ENCODE measurements around the gene PRSS57. TPM values are rescaled to one million over a fixed set of nuclear protein-coding genes. Genes with fewer than 3 reads are reported as not detected.

The PRSS57 gene
- polyA plus RNA-seq, 1 donor: 1.1 TPM

DNA sequence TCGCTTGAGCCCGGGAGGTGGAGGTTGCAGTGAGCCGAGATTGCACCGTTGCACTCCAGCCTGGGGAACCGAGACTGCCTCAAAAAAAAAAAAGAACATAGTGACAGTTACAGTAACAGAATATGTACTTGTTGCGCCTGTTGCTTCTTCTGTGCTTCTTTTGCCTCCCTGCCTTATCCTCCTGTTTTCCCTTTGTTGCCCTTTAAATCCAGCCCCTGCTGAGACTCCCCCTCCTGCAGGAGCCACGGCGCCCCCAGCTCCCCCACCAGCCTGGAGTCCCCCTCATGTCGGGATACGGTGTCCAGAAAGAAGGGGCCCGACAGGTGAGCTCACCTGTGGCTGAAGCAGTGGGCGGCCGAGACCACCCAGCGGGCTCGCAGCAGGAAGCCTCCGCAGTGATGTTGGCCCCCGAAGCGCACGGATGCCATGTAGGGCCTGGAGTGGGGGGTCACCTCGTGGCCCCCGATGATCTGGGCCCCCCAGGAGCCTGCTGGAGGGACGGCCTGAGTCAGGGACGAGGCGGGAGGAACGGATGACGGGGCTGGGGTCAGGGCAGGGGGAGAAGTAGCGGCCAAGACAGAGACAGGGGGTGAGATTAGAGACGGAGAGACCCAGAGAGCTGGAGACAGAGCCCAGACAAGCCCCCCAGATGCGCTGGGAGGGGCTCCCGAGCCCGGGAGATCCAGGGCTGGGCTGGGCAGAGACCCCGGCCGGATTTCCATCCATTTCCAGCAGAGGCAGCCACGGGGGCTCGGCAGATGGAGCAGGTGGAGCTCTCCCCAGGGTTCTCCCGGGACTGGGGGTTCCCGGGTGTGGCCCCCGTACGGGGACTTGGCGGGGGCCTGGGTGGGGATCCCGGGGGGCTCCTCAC lies 536 bp downstream of the PRSS57 start:
- WGBS (ENCODE audit: insufficient coverage, low lambda C conversion rate): no CpG with 5 or more reads among the region's 41 CpGs
- H3K4me3 ChIP-seq (ENCODE audit: low read length): no peak overlapping the region
- no peak for DNase-seq
- H3K27ac ChIP-seq (ENCODE audit: low read length): no peak overlapping the region
- no peaks in the 10 kb centered on the region for H3K4me1 ChIP-seq (ENCODE audit: control insufficient read depth, insufficient read depth, low read length)
- H3K9me3 ChIP-seq (ENCODE audit: control insufficient read depth, low read depth, low read length): peaks cover 8% of the 10 kb centered on the region
- peaks cover 12% of the 10 kb centered on the region for H3K27me3 ChIP-seq (ENCODE audit: control insufficient read depth, insufficient read depth, low read length)
- H3K36me3 ChIP-seq (ENCODE audit: control insufficient read depth, insufficient read depth, low read length): no peaks in the 10 kb centered on the region

DNA sequence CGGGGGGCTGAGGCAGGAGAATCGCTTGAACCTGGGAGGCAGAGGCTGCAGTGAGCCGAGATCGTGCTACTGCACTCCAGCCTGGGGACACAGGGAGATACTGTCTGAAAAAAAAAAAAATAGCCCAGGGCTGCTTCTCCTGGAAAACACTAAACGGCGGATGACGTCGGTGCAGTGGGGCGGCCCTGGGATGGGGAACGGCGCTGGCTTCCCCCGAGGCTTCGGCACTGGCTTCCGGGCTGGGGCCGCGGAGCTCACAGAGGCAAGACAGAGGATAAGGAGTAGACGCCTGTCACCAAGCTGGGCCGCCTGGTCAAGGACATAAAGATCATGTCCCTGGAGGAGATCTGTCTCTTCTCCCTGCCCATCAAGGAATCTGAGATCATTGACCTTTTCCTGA lies 5.0 kb downstream of the PRSS57 start:
- Histone ChIP-seq H3K36me3 (ENCODE audit: control insufficient read depth, insufficient read depth, low read length) (no peaks in the 10 kb centered on the region), H3K4me3 (ENCODE audit: low read length) (no peak overlapping the region), H3K4me1 (ENCODE audit: control insufficient read depth, insufficient read depth, low read length) (no peaks in the 10 kb centered on the region), H3K27ac (ENCODE audit: low read length) (no peak overlapping the region), H3K27me3 (ENCODE audit: control insufficient read depth, insufficient read depth, low read length) (peaks cover 7% of the 10 kb centered on the region), H3K9me3 (ENCODE audit: control insufficient read depth, low read depth, low read length) (peaks cover 5% of the 10 kb centered on the region)
- WGBS (ENCODE audit: insufficient coverage, low lambda C conversion rate): no CpG with 5 or more reads among the region's 18 CpGs
- no peak for DNase-seq

DNA sequence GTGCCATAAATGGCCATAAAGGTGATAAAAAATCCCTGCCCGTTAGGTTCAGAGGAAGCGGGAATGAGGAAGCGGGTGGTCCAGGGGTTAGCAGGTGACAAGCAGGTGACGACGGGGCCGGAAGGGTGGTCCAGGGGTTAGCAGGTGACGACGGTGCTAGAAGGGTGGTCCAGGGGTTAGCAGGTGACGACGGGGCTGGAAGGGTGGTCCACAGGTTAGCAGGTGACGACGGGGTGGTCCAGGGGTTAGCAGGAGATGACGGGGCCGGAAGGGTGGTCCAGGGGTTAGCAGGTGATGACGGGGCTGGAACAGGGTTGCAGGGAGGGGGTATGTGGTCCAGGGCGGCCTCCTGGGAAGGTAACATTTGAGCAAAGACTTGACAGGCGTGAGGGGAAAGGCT lies 6.3 kb downstream of the PRSS57 start:
- Histone ChIP-seq H3K4me3 (ENCODE audit: low read length) (no peak overlapping the region), H3K27me3 (ENCODE audit: control insufficient read depth, insufficient read depth, low read length) (no peaks in the 10 kb centered on the region), H3K4me1 (ENCODE audit: control insufficient read depth, insufficient read depth, low read length) (no peaks in the 10 kb centered on the region), H3K9me3 (ENCODE audit: control insufficient read depth, low read depth, low read length) (peaks cover 2% of the 10 kb centered on the region), H3K27ac (ENCODE audit: low read length) (no peak overlapping the region), H3K36me3 (ENCODE audit: control insufficient read depth, insufficient read depth, low read length) (no peaks in the 10 kb centered on the region)
- WGBS (ENCODE audit: insufficient coverage, low lambda C conversion rate): no CpG with 5 or more reads among the region's 17 CpGs
- DNase-seq: no peak

DNA sequence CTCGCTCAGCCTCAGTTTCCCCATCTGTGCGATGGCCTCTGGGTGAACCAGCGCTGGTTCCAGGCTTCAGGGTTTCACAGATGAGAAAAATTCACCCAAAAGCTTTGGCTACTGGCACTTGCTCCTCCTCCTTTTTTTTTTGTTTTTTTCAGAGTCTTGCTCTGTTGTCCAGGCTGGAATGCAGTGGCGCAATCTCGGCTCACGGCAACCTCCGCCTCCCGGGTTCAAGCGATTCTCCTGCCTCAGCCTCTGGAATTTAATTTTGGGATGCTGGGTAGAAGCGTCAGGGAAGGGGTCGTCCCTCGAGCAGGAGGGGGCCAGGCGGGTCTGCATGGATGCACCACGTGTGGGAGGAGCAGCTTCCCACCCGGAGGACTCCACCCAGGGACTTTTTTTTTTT lies 7.0 kb downstream of the PRSS57 start:
- Histone ChIP-seq H3K4me3 (ENCODE audit: low read length) (no peak overlapping the region), H3K36me3 (ENCODE audit: control insufficient read depth, insufficient read depth, low read length) (no peaks in the 10 kb centered on the region), H3K4me1 (ENCODE audit: control insufficient read depth, insufficient read depth, low read length) (no peaks in the 10 kb centered on the region), H3K9me3 (ENCODE audit: control insufficient read depth, low read depth, low read length) (peaks cover 2% of the 10 kb centered on the region), H3K27me3 (ENCODE audit: control insufficient read depth, insufficient read depth, low read length) (no peaks in the 10 kb centered on the region), H3K27ac (ENCODE audit: low read length) (no peak overlapping the region)
- no peak for DNase-seq
- no CpG with 5 or more reads among the region's 15 CpGs for WGBS (ENCODE audit: insufficient coverage, low lambda C conversion rate)

DNA sequence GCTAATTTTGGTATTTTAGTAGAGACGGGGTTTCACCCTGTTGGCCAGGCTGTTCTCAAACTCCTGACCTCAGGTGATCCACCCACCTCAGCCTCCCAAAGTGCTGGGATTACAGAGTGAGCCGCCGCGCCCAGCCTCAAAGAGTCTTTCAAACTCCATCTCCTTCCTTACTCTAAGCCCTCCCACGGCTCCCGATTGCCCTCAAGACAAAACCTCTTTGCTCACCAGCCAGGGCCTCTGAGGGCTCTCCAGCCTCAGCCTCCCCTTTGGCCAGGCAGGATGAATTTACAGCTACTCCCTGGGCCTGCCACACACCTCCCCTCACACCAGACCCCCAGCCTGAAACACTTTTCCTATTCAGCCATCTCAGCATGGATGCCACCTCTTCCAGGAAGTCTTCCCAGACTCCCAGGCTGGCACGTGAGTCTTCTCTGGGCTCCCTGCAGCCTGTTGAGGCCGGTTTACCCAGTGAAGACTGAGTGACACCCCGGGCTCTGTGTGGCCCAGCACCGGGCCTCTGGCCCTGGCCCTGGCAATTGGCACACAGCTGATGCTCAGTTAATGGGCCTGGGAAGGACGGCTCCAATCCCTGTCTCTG lies 7.6 kb downstream of the PRSS57 start:
- Histone ChIP-seq H3K27me3 (ENCODE audit: control insufficient read depth, insufficient read depth, low read length) (no peaks in the 10 kb centered on the region), H3K9me3 (ENCODE audit: control insufficient read depth, low read depth, low read length) (peaks cover 2% of the 10 kb centered on the region), H3K36me3 (ENCODE audit: control insufficient read depth, insufficient read depth, low read length) (no peaks in the 10 kb centered on the region), H3K27ac (ENCODE audit: low read length) (no peak overlapping the region), H3K4me1 (ENCODE audit: control insufficient read depth, insufficient read depth, low read length) (no peaks in the 10 kb centered on the region), H3K4me3 (ENCODE audit: low read length) (no peak overlapping the region)
- DNase-seq: no peak
- WGBS (ENCODE audit: insufficient coverage, low lambda C conversion rate): no CpG with 5 or more reads among the region's 11 CpGs

DNA sequence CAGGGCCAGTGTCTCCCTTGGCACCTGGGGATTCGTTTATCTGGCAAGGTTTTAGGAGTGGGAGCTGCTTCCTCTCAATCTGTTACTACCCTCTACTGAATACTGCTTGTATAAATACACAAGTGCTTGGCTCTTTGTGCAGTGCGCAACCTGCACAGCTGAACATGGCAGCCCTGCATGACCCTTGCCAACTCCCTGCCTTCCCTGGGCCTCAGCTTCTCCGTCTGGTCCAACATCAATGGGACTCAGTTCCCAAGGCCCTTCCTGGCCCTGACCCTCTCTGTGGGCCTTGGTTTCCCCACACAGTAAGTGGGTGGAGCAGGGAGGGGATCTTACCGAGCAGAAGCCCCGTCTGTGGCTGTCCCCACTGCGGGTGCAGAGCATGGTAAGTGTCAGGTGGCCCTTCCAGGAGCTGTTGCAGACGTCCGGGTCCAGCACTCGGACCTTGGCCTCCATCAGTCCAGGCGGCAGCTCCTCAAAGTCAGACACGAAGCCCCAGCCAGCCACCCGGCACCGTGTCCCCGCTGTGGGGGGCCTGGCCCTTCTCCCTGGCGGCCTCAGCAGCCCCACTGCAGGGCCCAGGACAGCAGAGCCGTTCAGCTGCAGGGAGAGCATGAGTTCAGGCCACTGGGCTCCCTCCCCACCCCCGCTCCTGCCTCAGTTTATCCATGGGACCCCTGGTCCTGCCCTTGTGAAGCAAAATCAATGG lies 8.5 kb downstream of the PRSS57 start:
- no peak for DNase-seq
- no CpG with 5 or more reads among the region's 17 CpGs for WGBS (ENCODE audit: insufficient coverage, low lambda C conversion rate)
- no peak overlapping the region for H3K27ac ChIP-seq (ENCODE audit: low read length)
- peaks cover 2% of the 10 kb centered on the region for H3K9me3 ChIP-seq (ENCODE audit: control insufficient read depth, low read depth, low read length)
- no peaks in the 10 kb centered on the region for H3K27me3 ChIP-seq (ENCODE audit: control insufficient read depth, insufficient read depth, low read length)
- H3K4me3 ChIP-seq (ENCODE audit: low read length): no peak overlapping the region
- H3K36me3 ChIP-seq (ENCODE audit: control insufficient read depth, insufficient read depth, low read length): no peaks in the 10 kb centered on the region
- H3K4me1 ChIP-seq (ENCODE audit: control insufficient read depth, insufficient read depth, low read length): no peaks in the 10 kb centered on the region

DNA sequence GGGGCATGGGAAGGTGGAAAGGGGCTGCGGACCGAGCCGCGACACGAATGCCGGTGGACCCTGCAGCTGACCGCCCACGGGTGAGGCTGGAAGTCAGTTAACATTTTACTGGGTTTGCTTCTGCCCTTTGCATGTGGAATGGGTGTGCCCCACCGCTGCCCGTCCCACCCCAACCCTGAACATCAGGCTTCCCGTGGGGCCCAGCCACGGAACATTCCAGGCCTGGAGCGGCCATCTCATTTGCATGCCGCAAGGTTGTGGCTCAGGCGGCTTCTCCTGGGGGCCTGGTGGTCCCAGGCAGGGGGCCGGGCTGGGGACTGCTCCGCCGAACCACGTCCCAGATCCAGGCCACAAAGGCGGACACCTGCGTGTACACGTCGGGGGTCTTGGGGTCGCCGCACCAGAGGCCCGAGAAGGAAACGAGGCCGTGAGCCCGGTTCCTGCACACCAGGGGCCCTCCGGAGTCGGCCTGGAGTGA lies 9.8 kb downstream of the PRSS57 start:
- Histone ChIP-seq H3K36me3 (ENCODE audit: control insufficient read depth, insufficient read depth, low read length) (no peaks in the 10 kb centered on the region), H3K4me3 (ENCODE audit: low read length) (no peak overlapping the region), H3K9me3 (ENCODE audit: control insufficient read depth, low read depth, low read length) (peaks cover 8% of the 10 kb centered on the region), H3K27me3 (ENCODE audit: control insufficient read depth, insufficient read depth, low read length) (no peaks in the 10 kb centered on the region), H3K27ac (ENCODE audit: low read length) (no peak overlapping the region), H3K4me1 (ENCODE audit: control insufficient read depth, insufficient read depth, low read length) (peaks cover 3% of the 10 kb centered on the region)
- no peak for DNase-seq
- no CpG with 5 or more reads among the region's 31 CpGs for WGBS (ENCODE audit: insufficient coverage, low lambda C conversion rate)

DNA sequence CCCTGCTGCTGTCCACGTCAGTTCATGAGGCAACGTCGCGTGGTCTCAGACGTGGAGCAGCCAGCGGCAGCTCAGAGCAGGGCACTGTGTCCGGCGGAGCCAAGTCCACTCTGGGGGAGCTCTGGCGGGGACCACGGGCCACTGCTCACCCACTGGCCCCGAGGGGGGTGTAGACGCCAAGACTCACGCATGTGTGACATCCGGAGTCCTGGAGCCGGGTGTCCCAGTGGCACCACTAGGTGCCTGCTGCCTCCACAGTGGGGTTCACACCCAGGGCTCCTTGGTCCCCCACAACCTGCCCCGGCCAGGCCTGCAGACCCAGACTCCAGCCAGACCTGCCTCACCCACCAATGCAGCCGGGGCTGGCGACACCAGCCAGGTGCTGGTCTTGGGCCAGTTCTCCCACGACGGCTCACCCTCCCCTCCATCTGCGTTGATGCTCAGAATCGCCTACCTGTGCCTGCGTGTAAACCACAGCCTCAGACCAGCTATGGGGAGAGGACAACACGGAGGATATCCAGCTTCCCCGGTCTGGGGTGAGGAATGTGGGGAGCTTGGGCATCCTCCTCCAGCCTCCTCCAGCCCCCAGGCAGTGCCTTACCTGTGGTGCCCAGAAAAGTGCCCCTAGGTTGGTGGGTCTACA lies 12.5 kb downstream of the PRSS57 start:
- DNase-seq: no peak
- no peak overlapping the region for H3K4me3 ChIP-seq (ENCODE audit: low read length)
- peaks cover 15% of the 10 kb centered on the region for H3K4me1 ChIP-seq (ENCODE audit: control insufficient read depth, insufficient read depth, low read length)
- no peak overlapping the region for H3K27ac ChIP-seq (ENCODE audit: low read length)
- H3K27me3 ChIP-seq (ENCODE audit: control insufficient read depth, insufficient read depth, low read length): no peaks in the 10 kb centered on the region
- no peaks in the 10 kb centered on the region for H3K36me3 ChIP-seq (ENCODE audit: control insufficient read depth, insufficient read depth, low read length)
- H3K9me3 ChIP-seq (ENCODE audit: control insufficient read depth, low read depth, low read length): peaks cover 14% of the 10 kb centered on the region
- no CpG with 5 or more reads among the region's 25 CpGs for WGBS (ENCODE audit: insufficient coverage, low lambda C conversion rate)

DNA sequence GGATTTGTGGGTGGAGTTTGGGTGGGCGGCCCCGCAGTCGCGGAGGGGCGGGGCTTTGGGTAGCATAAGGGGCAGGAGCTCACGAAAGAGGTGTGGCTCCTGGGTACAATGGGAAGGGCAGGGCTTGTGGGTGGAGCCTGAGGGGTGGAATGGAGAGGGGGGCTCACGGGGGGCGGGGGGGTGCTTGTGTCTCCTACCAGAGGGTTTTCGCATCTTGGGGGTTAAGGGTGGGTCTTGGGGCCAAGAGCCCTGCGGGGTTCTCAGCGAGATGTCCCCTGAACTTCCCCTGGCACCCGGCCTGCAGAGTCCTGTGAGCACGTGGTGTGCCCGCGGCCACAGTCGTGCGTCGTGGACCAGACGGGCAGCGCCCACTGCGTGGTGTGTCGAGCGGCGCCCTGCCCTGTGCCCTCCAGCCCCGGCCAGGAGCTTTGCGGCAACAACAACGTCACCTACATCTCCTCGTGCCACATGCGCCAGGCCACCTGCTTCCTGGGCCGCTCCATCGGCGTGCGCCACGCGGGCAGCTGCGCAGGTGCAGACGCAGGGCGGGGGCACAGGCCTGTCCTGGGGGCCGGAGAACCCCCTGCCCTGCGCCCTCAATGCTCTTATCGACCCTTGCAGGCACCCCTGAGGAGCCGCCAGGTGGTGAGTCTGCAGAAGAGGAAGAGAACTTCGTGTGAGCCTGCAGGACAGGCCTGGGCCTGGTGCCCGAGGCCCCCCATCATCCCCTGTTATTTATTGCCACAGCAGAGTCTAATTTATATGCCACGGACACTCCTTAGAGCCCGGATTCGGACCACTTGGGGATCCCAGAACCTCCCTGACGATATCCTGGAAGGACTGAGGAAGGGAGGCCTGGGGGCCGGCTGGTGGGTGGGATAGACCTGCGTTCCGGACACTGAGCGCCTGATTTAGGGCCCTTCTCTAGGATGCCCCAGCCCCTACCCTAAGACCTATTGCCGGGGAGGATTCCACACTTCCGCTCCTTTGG lies 13.9 kb downstream of the PRSS57 start:
- Histone ChIP-seq H3K36me3 (ENCODE audit: control insufficient read depth, insufficient read depth, low read length) (no peaks in the 10 kb centered on the region), H3K27me3 (ENCODE audit: control insufficient read depth, insufficient read depth, low read length) (peaks cover 5% of the 10 kb centered on the region), H3K4me3 (ENCODE audit: low read length) (peak overlapping the region; percentile 64), H3K4me1 (ENCODE audit: control insufficient read depth, insufficient read depth, low read length) (peaks cover 23% of the 10 kb centered on the region), H3K27ac (ENCODE audit: low read length) (peak overlapping the region; percentile 89), H3K9me3 (ENCODE audit: control insufficient read depth, low read depth, low read length) (peaks cover 14% of the 10 kb centered on the region)
- no CpG with 5 or more reads among the region's 54 CpGs for WGBS (ENCODE audit: insufficient coverage, low lambda C conversion rate)
- peak in 1 of 2 donors; percentile 86 for DNase-seq
